Progenitor cell of endocrine pancreas (in vitro differentiated cells): Measurements from ENCODE around the gene RTKN. TPM values are rescaled to one million over a fixed set of nuclear protein-coding genes. Genes with fewer than 3 reads are reported as not detected.

ENCODE experiments used
- DNase-seq: peaks from one replicate; pipeline ENCODE4 v3.0.0; 2021; ENCODE audit warnings: low spot score; ENCODE audit not compliant: unreplicated experiment
- H3K27ac Mint-ChIP-seq: 2 replicates; pipeline ENCODE4 v1.8.0; 2021; ENCODE audit warnings: mild to moderate bottlenecking, moderate library complexity, mixed read lengths
- H3K27me3 Mint-ChIP-seq: 2 replicates; pipeline ENCODE4 v1.8.0; 2021; ENCODE audit warnings: mixed read lengths
- H3K36me3 Mint-ChIP-seq: 2 replicates; pipeline ENCODE4 v1.8.0; 2022; ENCODE audit warnings: mixed read lengths; ENCODE audit not compliant: insufficient read depth
- H3K4me1 Mint-ChIP-seq: 2 replicates; pipeline ENCODE4 v1.8.0; 2021; ENCODE audit warnings: low read depth, mixed read lengths
- H3K4me3 Mint-ChIP-seq: 2 replicates; pipeline ENCODE4 v1.8.0; 2021; ENCODE audit warnings: low read depth, mild to moderate bottlenecking, moderate library complexity, mixed read lengths
- H3K9me3 Mint-ChIP-seq: 2 replicates; pipeline ENCODE4 v1.8.0; 2021; ENCODE audit warnings: low read depth, mixed read lengths
- CTCF ChIP-seq: fragments of 200-600 bp; sonication (generic); IDR thresholded peaks from one replicate; pipeline ENCODE4 v1.5.0; 2021; ENCODE audit warnings: antibody characterized with exemption, mild to moderate bottlenecking; ENCODE audit not compliant: unreplicated experiment
- total RNA-seq: library from RNA; stranded (reverse); gene quantifications from 2 replicates; pipeline ENCODE4 v1.2.1, GENCODE V29; 2021

RTKN gene
- total RNA-seq, 1 donor from 2014 or later, result 129 TPM

DNA sequence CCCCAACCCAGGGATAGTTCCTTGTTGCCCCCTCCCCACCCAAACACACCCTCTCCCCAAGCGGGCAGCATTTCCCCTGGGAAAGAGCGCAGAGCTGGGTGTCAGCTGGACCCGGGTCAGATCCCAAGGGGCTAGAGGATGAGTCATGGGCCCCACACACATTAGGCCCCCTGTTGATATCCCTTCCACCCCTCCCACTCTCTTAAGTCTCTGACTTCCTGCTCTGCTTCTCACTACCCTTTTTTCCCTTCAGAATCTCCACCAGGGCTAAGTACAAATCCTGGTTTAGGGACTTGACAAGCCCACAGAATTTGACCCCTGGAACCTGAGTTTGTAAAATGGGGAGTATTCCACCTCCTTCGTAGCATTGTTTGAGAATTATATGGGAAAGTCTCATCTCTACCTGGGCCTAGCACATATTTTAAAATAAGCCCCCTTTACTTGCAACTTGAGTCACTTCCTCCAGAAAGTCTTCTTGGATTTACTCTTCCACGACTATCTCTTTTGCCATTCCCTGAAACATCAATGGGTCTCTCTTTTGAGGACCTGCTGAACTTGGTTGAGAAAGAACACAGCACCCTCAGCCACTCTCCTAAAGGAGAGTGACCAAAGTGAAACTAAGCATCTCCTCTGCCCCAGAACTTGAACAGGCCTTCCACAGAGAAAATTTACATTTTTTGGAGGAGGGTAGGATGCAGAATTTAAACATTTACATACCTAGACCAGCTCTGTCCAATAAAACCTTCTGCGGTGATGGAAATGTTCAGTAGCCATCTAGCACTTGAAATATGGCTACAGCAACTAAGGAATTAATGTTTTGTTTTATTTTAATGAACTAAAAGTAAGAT, 4.7 kb downstream of the RTKN start:
- no peak overlapping the region for H3K27ac Mint-ChIP-seq
- TF ChIP-seq CTCF, result no peak
- no peak for DNase-seq
- no peaks in the 10 kb centered on the region for H3K9me3 Mint-ChIP-seq
- peaks cover 22% of the 10 kb centered on the region for H3K4me1 Mint-ChIP-seq
- H3K36me3 Mint-ChIP-seq, result peaks cover 9% of the 10 kb centered on the region
- no peak overlapping the region for H3K4me3 Mint-ChIP-seq
- H3K27me3 Mint-ChIP-seq, result no peaks in the 10 kb centered on the region

GRCh38 chr2:74436111-74436805, 5.5 kb downstream of the RTKN start:
- TF ChIP-seq CTCF, result no peak
- Mint-ChIP-seq H3K4me3 (no peak overlapping the region), H3K27ac (no peak overlapping the region), H3K4me1 (peaks cover 22% of the 10 kb centered on the region), H3K9me3 (no peaks in the 10 kb centered on the region), H3K27me3 (no peaks in the 10 kb centered on the region), H3K36me3 (peaks cover 9% of the 10 kb centered on the region)
- no peak for DNase-seq

DNA sequence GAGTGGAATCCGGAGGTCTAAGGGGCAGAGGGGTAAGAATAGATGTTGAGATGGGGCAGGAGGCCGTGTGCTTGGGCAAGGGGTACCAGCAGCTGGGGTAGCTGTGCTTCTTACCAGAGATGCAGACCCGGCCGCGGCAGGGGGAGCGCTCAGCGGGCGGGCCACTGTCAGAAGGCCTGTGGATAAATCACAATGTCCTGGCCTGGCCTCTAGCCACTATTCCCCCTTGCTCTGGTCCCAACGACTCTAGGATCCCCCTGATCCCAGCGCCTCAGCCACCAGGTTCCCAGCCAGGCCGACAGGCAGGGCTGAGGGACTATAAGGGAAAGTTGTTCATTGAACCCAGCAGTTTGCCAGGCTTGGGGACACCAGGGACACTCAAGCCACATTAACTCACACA, 11.2 kb downstream of the RTKN start:
- DNase-seq, result no peak
- H3K4me1 Mint-ChIP-seq, result no peaks in the 10 kb centered on the region
- H3K36me3 Mint-ChIP-seq, result peaks cover 21% of the 10 kb centered on the region
- H3K9me3 Mint-ChIP-seq, result no peaks in the 10 kb centered on the region
- no peak for TF ChIP-seq CTCF
- no peaks in the 10 kb centered on the region for H3K27me3 Mint-ChIP-seq
- no peak overlapping the region for H3K4me3 Mint-ChIP-seq
- no peak overlapping the region for H3K27ac Mint-ChIP-seq

- TF ChIP-seq CTCF, result no peak
- peaks cover 21% of the 10 kb centered on the region for H3K36me3 Mint-ChIP-seq
- DNase-seq, result no peak
- no peak overlapping the region for H3K27ac Mint-ChIP-seq
- no peak overlapping the region for H3K4me3 Mint-ChIP-seq
- H3K9me3 Mint-ChIP-seq, result no peaks in the 10 kb centered on the region
- H3K4me1 Mint-ChIP-seq, result no peaks in the 10 kb centered on the region
- H3K27me3 Mint-ChIP-seq, result no peaks in the 10 kb centered on the region
Measured at GRCh38 chr2:74429487-74430451, 12.0 kb downstream of the RTKN start.

DNA sequence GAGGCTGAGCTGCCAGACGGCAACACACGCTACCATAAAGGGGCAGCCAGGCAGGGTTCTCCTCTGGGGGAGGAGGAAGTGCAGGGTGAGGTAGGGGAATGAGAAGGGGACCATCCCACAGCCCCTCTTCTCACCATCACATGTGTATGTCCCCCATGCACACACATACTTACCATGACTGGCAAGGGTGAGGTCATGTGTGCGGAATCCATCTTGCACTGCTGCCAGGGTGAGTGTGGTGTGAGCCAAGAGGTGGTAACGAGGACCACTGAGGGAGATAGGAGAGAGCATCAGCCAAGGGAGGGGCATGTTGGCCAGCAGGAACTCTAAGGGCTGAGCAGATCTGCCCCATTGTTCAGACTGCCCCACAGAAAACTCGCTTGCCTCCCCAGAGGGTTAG, 13.1 kb downstream of the RTKN start:
- Mint-ChIP-seq H3K27me3 (no peaks in the 10 kb centered on the region), H3K4me1 (no peaks in the 10 kb centered on the region), H3K9me3 (no peaks in the 10 kb centered on the region), H3K27ac (no peak overlapping the region), H3K4me3 (no peak overlapping the region), H3K36me3 (peaks cover 21% of the 10 kb centered on the region)
- TF ChIP-seq CTCF, result no peak
- DNase-seq, result no peak
